Left ventricle myocardium inferior (tissue), 1 donor: ENCODE results near the gene DDRGK1. TPM values are rescaled to one million over a fixed set of nuclear protein-coding genes. Genes with fewer than 3 reads are reported as not detected.
A peak's percentile ranks its signal among the peaks of the same experiment; 100 is the strongest.

Experiments used
- DNase-seq: peaks from one replicate; pipeline ENCODE4 v3.0.0-alpha.2; 2020
- H3K27ac ChIP-seq: fragments of 200-600 bp; replicated peaks from 2 replicates; pipeline ENCODE4 v1.8.0; 2021
- H3K27me3 ChIP-seq: fragments of 200-600 bp; 2 replicates; pipeline ENCODE4 v1.8.0; 2021; ENCODE audit warnings: low read depth
- H3K36me3 ChIP-seq: fragments of 200-600 bp; 2 replicates; pipeline ENCODE4 v1.8.0; 2021
- H3K4me1 ChIP-seq: fragments of 200-600 bp; 2 replicates; pipeline ENCODE4 v1.8.0; 2021
- H3K4me3 ChIP-seq: fragments of 200-600 bp; 2 replicates; pipeline ENCODE4 v1.8.0; 2021; ENCODE audit warnings: mild to moderate bottlenecking, moderate library complexity
- H3K9me3 ChIP-seq: fragments of 200-600 bp; replicated peaks from 2 replicates; pipeline ENCODE4 v1.8.0; 2021
- CTCF ChIP-seq: fragments of 200-600 bp; IDR thresholded peaks from 2 replicates; pipeline ENCODE4 v1.8.0; 2021; ENCODE audit warnings: antibody characterized with exemption, mild to moderate bottlenecking, borderline replicate concordance
- intact Hi-C: fragments of 100-400 bp; cut with micrococcal nuclease; formaldehyde crosslinking; loops from one replicate; pipeline ENCODE4 v1.11.0; 2022
- total RNA-seq: library from RNA; stranded (reverse); fragmentation: NEBNext Ultra II Directional; extraction: Animal tissue kit (Norgen Biotek cat#: 25700); gene quantifications from one replicate; pipeline ENCODE4 v1.2.1, GENCODE V29; 2021
- donor health status: DM: no; HTN: yes; CAD: no; lungs with severe emphysema.

The DDRGK1 gene
- total RNA-seq, 1 donor from 2014 or later, result 30.0 TPM

- no peak for DNase-seq
- Histone ChIP-seq H3K36me3 (no peaks in the 10 kb centered on the region), H3K9me3 (no peaks in the 10 kb centered on the region), H3K27ac (peak overlapping the region; percentile 6), H3K4me3 (no peak overlapping the region), H3K27me3 (peaks cover 26% of the 10 kb centered on the region), H3K4me1 (peaks cover 29% of the 10 kb centered on the region)
- intact Hi-C loops, result no loop called here
- TF ChIP-seq CTCF, result no peak
Observed at GRCh38 chr20:3243718-3244358, 39.4 kb upstream of the DDRGK1 start.

- no peak for TF ChIP-seq CTCF
Observed at GRCh38 chr20:3242172-3242692, 37.8 kb upstream of the DDRGK1 start.

GRCh38 chr20:3240776-3241363 lies 36.4 kb upstream of the DDRGK1 start:
- Histone ChIP-seq H3K4me1 (peaks cover 27% of the 10 kb centered on the region), H3K36me3 (no peaks in the 10 kb centered on the region), H3K27ac (no peak overlapping the region), H3K27me3 (peaks cover 56% of the 10 kb centered on the region), H3K9me3 (no peaks in the 10 kb centered on the region), H3K4me3 (peak overlapping the region; percentile 80)
- TF ChIP-seq CTCF, result no peak
- DNase-seq, result no peak
- intact Hi-C loops, result no loop called here

More at GRCh38 chr20:3242172-3242692, 37.8 kb upstream of the DDRGK1 start:
- H3K4me1 ChIP-seq, result peaks cover 27% of the 10 kb centered on the region
- intact Hi-C loops, result no loop called here
- no peaks in the 10 kb centered on the region for H3K9me3 ChIP-seq
- no peak for DNase-seq
- H3K27ac ChIP-seq, result no peak overlapping the region
- H3K27me3 ChIP-seq, result peaks cover 42% of the 10 kb centered on the region
- H3K4me3 ChIP-seq, result no peak overlapping the region
- H3K36me3 ChIP-seq, result no peaks in the 10 kb centered on the region

GRCh38 chr20:3239867-3240775 lies 35.6 kb upstream of the DDRGK1 start:
- Histone ChIP-seq H3K27ac (peak overlapping the region; percentile 50), H3K4me1 (peaks cover 27% of the 10 kb centered on the region), H3K4me3 (peak overlapping the region; percentile 80), H3K9me3 (no peaks in the 10 kb centered on the region), H3K27me3 (peaks cover 62% of the 10 kb centered on the region), H3K36me3 (no peaks in the 10 kb centered on the region)
- intact Hi-C loops, result no loop called here
- no peak for TF ChIP-seq CTCF
- DNase-seq, result no peak
